Panc1 (cell line): ENCODE results near the gene PAMR1.
A peak's percentile ranks its signal among the peaks of the same experiment; 100 is the strongest.

ENCODE experiments used
- CTCF ChIP-seq: fragments of 450-650 bp; IDR thresholded peaks from 2 replicates; pipeline ENCODE4 v1.5.1; 2017; ENCODE audit warnings: mild to moderate bottlenecking
- POLR2AphosphoS5 ChIP-seq: IDR thresholded peaks from 2 replicates; pipeline ENCODE4 v1.6.1; 2012; ENCODE audit warnings: mild to moderate bottlenecking, low read depth, low read length, moderate library complexity
- REST ChIP-seq, 2 experiments: IDR thresholded peaks; 2 replicates each; pipeline ENCODE4 v1.6.1; 2011 to 2012; ENCODE audit warnings: low read depth in 2 of 2, control low read depth in 1 of 2, low read length in 1 of 2, mild to moderate bottlenecking in 1 of 2, moderate library complexity in 1 of 2; ENCODE audit not compliant: insufficient read depth in 1 of 2

- TF ChIP-seq CTCF (peak; percentile 90), REST (IDR thresholded peaks at IDR 0.05; ENCODE audit: insufficient read depth in 1 of 2, low read depth in 2 of 2, low read length in 1 of 2) (no peak), POLR2AphosphoS5 (no peak)
These were observed 133.3 kb downstream of the PAMR1 start for GRCh38 chr11:35391922-35392688.
